ENCODE data around the gene VASP.

DNA sequence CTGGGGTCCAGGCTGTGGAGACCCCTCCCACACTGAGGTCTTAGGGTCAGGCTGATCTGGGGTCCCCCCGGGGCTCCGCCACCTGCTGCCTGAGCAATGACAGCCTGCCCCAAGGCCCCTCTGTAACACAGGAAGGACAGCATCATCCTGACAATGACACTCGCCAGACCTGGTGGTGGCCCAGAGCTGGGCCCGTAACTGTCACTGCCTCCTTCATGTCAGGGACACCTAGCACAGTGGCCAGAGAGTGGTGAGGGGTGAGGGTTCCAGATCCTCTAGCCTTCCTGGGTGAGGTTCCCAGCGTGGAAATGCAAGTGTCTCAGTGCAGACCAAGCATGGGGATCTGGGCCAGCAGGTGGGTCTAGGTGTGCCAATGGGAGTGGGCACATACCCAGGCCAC, 49.6 kb downstream of the VASP start:
- TF ChIP-seq, protein P1, sequence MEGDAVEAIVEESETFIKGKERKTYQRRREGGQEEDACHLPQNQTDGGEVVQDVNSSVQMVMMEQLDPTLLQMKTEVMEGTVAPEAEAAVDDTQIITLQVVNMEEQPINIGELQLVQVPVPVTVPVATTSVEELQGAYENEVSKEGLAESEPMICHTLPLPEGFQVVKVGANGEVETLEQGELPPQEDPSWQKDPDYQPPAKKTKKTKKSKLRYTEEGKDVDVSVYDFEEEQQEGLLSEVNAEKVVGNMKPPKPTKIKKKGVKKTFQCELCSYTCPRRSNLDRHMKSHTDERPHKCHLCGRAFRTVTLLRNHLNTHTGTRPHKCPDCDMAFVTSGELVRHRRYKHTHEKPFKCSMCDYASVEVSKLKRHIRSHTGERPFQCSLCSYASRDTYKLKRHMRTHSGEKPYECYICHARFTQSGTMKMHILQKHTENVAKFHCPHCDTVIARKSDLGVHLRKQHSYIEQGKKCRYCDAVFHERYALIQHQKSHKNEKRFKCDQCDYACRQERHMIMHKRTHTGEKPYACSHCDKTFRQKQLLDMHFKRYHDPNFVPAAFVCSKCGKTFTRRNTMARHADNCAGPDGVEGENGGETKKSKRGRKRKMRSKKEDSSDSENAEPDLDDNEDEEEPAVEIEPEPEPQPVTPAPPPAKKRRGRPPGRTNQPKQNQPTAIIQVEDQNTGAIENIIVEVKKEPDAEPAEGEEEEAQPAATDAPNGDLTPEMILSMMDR (conservative IDR thresholded peaks at IDR 0.05; ENCODE audit: low read depth in 2 of 2): no peak
- TF ChIP-seq POLR2AphosphoS5 (IDR thresholded peaks at IDR 0.05; ENCODE audit: low read depth) (no peak), EZH2 (IDR thresholded peaks at IDR 0.05; ENCODE audit: low read depth, unreplicated experiment) (no peak), REST (IDR thresholded peaks at IDR 0.05; ENCODE audit: unreplicated experiment) (no peak), NANOG (IDR thresholded peaks at IDR 0.05; ENCODE audit: borderline replicate concordance) (no peak), EZH2phosphoT487 (IDR thresholded peaks at IDR 0.05; ENCODE audit: unreplicated experiment) (no peak), CREB1 (CRISPR knock-in tag; IDR thresholded peaks at IDR 0.05; ENCODE audit: low read depth) (no peak), ZNF114 (CRISPR knock-in tag; IDR thresholded peaks at IDR 0.05) (no peak), JUNB (IDR thresholded peaks at IDR 0.05; ENCODE audit: unreplicated experiment) (no peak), ETS1 (IDR thresholded peaks at IDR 0.05) (no peak), ZNF331 (CRISPR knock-in tag; IDR thresholded peaks at IDR 0.05; ENCODE audit: low read depth) (no peak)
- TF ChIP-seq, protein P2, sequence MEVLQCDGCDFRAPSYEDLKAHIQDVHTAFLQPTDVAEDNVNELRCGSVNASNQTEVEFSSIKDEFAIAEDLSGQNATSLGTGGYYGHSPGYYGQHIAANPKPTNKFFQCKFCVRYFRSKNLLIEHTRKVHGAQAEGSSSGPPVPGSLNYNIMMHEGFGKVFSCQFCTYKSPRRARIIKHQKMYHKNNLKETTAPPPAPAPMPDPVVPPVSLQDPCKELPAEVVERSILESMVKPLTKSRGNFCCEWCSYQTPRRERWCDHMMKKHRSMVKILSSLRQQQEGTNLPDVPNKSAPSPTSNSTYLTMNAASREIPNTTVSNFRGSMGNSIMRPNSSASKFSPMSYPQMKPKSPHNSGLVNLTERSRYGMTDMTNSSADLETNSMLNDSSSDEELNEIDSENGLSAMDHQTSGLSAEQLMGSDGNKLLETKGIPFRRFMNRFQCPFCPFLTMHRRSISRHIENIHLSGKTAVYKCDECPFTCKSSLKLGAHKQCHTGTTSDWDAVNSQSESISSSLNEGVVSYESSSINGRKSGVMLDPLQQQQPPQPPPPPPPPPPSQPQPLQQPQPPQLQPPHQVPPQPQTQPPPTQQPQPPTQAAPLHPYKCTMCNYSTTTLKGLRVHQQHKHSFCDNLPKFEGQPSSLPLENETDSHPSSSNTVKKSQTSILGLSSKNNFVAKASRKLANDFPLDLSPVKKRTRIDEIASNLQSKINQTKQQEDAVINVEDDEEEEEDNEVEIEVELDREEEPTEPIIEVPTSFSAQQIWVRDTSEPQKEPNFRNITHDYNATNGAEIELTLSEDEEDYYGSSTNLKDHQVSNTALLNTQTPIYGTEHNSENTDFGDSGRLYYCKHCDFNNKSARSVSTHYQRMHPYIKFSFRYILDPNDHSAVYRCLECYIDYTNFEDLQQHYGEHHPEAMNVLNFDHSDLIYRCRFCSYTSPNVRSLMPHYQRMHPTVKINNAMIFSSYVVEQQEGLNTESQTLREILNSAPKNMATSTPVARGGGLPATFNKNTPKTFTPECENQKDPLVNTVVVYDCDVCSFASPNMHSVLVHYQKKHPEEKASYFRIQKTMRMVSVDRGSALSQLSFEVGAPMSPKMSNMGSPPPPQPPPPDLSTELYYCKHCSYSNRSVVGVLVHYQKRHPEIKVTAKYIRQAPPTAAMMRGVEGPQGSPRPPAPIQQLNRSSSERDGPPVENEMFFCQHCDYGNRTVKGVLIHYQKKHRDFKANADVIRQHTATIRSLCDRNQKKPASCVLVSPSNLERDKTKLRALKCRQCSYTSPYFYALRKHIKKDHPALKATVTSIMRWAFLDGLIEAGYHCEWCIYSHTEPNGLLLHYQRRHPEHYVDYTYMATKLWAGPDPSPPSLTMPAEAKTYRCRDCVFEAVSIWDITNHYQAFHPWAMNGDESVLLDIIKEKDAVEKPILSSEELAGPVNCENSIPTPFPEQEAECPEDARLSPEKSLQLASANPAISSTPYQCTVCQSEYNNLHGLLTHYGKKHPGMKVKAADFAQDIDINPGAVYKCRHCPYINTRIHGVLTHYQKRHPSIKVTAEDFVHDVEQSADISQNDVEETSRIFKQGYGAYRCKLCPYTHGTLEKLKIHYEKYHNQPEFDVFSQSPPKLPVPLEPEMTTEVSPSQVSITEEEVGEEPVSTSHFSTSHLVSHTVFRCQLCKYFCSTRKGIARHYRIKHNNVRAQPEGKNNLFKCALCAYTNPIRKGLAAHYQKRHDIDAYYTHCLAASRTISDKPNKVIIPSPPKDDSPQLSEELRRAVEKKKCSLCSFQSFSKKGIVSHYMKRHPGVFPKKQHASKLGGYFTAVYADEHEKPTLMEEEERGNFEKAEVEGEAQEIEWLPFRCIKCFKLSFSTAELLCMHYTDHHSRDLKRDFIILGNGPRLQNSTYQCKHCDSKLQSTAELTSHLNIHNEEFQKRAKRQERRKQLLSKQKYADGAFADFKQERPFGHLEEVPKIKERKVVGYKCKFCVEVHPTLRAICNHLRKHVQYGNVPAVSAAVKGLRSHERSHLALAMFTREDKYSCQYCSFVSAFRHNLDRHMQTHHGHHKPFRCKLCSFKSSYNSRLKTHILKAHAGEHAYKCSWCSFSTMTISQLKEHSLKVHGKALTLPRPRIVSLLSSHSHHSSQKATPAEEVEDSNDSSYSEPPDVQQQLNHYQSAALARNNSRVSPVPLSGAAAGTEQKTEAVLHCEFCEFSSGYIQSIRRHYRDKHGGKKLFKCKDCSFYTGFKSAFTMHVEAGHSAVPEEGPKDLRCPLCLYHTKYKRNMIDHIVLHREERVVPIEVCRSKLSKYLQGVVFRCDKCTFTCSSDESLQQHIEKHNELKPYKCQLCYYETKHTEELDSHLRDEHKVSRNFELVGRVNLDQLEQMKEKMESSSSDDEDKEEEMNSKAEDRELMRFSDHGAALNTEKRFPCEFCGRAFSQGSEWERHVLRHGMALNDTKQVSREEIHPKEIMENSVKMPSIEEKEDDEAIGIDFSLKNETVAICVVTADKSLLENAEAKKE (CRISPR knock-in tag; IDR thresholded peaks at IDR 0.05): no peak

Data from GM23338 (cell line).